ENCODE data around the gene CYP2U1.
"Not testable (repeated sequence)": the region's sequence is repeated elsewhere in the genome, so short reads cannot be mapped to it uniquely, and the experiment has no call there.

Gene CYP2U1

DNA sequence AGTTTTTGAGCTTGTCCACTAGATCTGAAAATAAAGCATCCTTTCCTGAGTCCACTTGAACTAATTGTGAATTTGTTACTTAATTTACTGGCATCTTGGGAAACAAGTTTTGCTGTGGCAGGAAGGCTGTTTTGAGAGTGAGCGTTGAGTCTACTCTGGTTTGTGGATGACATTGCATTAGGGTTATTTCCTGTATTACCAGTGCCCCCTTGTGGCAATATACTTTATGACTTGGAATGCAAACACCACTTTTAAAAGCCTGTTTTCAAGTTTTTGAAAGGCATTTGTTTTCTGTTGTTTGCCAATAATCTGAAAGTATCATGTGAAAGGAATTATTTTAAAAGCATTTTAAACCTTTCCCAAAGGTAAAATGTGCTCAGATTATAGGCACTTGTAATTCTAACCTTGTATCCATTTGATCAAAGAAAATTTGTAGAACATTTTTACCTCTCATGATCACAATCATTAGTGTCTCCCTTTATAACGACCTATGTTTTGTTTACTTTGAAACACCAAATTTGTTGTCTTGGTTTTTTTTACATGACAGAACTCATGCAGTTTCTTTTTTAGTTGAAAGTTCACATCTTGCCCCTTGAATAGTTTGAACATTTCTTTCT is 18.0 kb upstream of the CYP2U1 start:
- H3K27ac ChIP-seq: no peak overlapping the region
- no peaks in the 10 kb centered on the region for H3K9me3 ChIP-seq (replicated peaks in 1 of 11)
- H3K4me3 ChIP-seq: no peak overlapping the region
- H3K4me1 ChIP-seq: no peaks in the 10 kb centered on the region
- no peaks in the 10 kb centered on the region for H3K27me3 ChIP-seq
- no peaks in the 10 kb centered on the region for H4K20me1 ChIP-seq
- no peaks in the 10 kb centered on the region for H3K36me3 ChIP-seq
- no peak overlapping the region for H3K9ac ChIP-seq
- no peak for TF ChIP-seq Cebpa-rat (IDR thresholded peaks at IDR 0.05)
- no peak overlapping the region for H3K4me2 ChIP-seq

DNA sequence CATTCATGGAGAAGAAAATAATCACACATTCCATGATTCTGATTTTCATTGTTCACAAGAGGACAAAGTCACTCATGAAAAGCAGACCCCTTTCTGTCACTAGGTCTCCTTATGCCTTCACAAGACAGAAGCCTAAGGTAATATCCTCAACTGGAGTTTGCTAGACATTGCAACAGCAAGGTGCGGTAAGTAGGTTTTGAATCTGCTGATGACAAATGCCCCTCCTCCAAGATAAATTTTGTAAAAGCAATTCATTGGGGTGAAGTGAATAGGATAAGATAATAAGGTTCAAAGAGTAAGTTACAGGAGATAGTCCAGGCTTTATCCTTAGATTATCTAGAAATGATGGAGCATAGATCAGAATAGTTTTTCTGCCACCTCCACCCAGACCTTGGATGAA is 16.1 kb upstream of the CYP2U1 start:
- H4K20me1 ChIP-seq: no peaks in the 10 kb centered on the region
- no peak overlapping the region for H3K9ac ChIP-seq
- no peak overlapping the region for H3K27ac ChIP-seq
- no peaks in the 10 kb centered on the region for H3K36me3 ChIP-seq
- no peaks in the 10 kb centered on the region for H3K27me3 ChIP-seq
- peaks cover 10 to 15% (median 13%) of the 10 kb centered on the region in 11 experiments; a peak in 20 of 22 replicates for H3K9me3 ChIP-seq (replicated peaks in 1 of 11)
- H3K4me1 ChIP-seq: no peaks in the 10 kb centered on the region
- no peak overlapping the region for H3K4me2 ChIP-seq
- no peak overlapping the region for H3K4me3 ChIP-seq
- no peak for TF ChIP-seq Cebpa-rat (IDR thresholded peaks at IDR 0.05)

DNA sequence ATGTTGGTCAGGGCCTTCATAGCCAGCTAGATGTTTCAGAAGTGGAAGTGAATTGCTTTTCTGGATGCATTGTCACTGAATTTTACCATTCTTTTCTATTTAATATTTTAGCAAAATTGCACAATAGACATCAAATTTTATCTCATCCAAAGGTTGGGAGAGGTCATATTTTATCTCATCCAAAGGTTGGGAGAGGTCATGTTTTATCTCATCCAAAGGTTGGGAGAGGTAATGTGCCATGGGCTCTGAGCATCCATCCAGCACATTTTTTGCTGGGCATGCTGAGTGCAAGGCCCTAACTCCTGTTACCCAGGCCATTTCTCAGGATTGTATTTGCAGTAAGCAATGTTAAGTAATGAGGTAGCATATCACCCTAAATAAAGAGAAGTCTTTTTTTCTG is 14.7 kb upstream of the CYP2U1 start:
- no peaks in the 10 kb centered on the region for H4K20me1 ChIP-seq
- H3K4me1 ChIP-seq: no peaks in the 10 kb centered on the region
- no peak overlapping the region for H3K4me2 ChIP-seq
- H3K9ac ChIP-seq: no peak overlapping the region
- no peak for TF ChIP-seq Cebpa-rat (IDR thresholded peaks at IDR 0.05)
- H3K4me3 ChIP-seq: no peak overlapping the region
- no peak overlapping the region for H3K27ac ChIP-seq
- H3K9me3 ChIP-seq (replicated peaks in 1 of 11): peaks cover 16 to 24% (median 21%) of the 10 kb centered on the region in 11 experiments; a peak in 20 of 22 replicates
- H3K36me3 ChIP-seq: no peaks in the 10 kb centered on the region
- no peaks in the 10 kb centered on the region for H3K27me3 ChIP-seq

DNA sequence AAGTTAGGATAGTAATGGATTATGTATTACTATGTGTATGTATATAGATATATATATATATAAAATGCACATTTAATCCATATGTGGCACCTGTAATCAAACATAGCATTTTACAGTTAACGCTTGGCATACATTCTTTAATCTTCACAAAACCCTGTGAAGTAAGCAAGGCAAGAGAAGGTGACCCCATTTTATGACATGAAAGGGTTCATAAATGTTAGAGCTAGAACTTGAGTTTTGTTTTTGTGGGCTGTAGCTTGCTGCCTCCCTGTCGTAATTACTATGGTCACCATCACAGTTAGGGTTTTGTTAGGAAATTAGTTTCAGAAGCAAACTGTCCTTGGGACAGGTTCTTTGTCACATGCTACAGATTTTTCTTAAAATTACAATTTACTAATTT is 13.8 kb upstream of the CYP2U1 start:
- Histone ChIP-seq H3K4me1 (no peaks in the 10 kb centered on the region), H3K9me3 (replicated peaks in 1 of 11) (peaks cover 16 to 24% (median 21%) of the 10 kb centered on the region in 11 experiments; a peak in 20 of 22 replicates), H4K20me1 (no peaks in the 10 kb centered on the region), H3K36me3 (no peaks in the 10 kb centered on the region), H3K9ac (no peak overlapping the region), H3K4me2 (no peak overlapping the region), H3K4me3 (no peak overlapping the region), H3K27me3 (no peaks in the 10 kb centered on the region), H3K27ac (no peak overlapping the region)
- TF ChIP-seq Cebpa-rat (IDR thresholded peaks at IDR 0.05): no peak

DNA sequence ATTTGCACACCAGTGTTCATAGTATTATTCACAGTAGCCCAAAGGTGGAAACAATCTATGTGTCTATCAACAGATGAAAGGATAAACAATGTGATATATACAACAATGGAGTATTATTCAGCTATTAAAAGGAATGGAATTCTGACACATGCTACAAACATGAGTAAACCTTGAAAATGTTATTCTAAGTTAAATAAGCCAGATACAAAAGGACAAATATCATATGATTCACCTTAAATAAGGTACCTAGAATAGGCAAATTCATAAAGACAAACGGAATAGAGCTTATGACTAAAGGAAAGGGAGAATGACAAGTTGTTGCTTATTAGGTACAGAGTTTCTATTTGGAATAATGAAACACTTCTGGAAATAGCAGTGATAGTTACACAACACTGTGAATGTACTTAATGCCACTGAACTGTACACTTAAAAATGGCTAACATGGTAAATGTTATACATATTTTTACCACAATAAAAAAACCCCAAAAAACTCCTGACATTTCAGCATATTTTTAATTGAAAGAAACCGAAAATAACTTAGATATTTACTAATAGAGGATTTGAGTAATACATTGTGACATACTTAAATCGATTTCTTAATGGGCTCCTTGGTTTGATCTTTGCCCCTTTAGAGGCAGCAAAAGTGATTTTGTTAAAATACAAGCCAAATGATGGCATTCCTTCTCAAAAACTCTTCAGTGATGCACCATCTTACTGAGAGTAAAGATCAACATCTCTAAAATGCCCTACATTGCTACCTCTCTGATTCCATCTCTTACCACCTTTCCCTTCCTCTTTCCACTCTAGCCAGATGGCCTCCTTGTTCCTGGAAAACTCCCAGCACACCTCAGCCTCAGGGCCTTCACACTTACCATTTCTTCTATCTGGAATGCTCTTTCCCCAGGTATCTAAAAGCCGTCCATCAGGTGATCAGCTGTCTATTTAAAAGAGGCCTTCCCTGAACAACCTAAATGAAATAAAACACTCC is 8.6 kb upstream of the CYP2U1 start:
- Histone ChIP-seq H3K9ac (no peak overlapping the region), H3K4me1 (no peaks in the 10 kb centered on the region), H3K4me2 (no peak overlapping the region), H4K20me1 (no peaks in the 10 kb centered on the region), H3K27me3 (no peaks in the 10 kb centered on the region), H3K4me3 (no peak overlapping the region), H3K9me3 (replicated peaks in 1 of 11) (peaks cover 16 to 24% (median 21%) of the 10 kb centered on the region in 11 experiments; a peak in 20 of 22 replicates), H3K27ac (no peak overlapping the region), H3K36me3 (no peaks in the 10 kb centered on the region)
- no peak for TF ChIP-seq Cebpa-rat (IDR thresholded peaks at IDR 0.05)

DNA sequence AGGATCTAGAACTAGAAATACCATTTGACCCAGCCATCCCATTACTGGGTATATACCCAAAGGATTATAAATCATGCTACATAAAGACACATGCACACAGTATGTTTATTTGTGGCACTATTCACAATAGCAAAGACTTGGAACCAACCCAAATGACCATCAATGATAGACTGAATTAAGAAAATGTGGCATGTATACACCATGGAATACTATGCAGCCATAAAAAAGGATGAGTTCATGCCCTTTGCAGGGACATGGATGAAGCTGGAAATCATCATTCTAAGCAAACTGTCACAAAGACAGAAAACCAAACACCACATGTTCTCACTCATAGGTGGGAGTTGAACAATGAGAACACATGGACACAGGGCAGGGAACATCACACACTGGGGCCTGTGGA is 5.6 kb upstream of the CYP2U1 start:
- H3K27ac ChIP-seq; H3K4me2 ChIP-seq; H3K9me3 ChIP-seq (replicated peaks in 1 of 11); H4K20me1 ChIP-seq; H3K27me3 ChIP-seq; H3K4me1 ChIP-seq; H3K4me3 ChIP-seq; H3K36me3 ChIP-seq; H3K9ac ChIP-seq: not testable (repeated sequence)

DNA sequence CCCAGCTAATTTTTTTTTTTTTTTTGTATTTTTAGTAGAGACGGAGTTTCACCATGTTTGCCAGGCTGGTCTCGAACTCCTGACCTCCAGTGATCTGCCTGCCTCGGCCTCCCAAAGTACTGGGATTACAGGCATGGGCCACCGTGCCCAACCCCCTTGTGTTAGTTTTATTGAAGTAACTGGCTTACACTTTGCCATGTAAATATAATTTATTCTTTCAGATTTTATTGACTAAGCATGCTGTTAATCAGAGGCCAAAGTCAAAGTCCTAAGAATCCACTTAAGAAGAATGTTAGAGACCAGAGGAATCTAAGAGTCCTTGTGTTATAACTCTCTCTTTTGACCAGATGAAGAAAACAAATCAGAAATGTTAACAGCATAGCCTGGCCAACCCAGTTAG is 4.5 kb upstream of the CYP2U1 start:
- H3K4me3 ChIP-seq; H3K36me3 ChIP-seq; H3K4me2 ChIP-seq; H3K9me3 ChIP-seq (replicated peaks in 1 of 11); H3K9ac ChIP-seq; H3K27ac ChIP-seq; H4K20me1 ChIP-seq: not testable (repeated sequence)
- Histone ChIP-seq H3K27me3 (peaks cover 2 to 13% (median 4%) of the 10 kb centered on the region in 11 experiments; a peak in 19 of 22 replicates), H3K4me1 (peaks cover 1 to 11% (median 5%) of the 10 kb centered on the region in 10 experiments; a peak in 18 of 20 replicates)

DNA sequence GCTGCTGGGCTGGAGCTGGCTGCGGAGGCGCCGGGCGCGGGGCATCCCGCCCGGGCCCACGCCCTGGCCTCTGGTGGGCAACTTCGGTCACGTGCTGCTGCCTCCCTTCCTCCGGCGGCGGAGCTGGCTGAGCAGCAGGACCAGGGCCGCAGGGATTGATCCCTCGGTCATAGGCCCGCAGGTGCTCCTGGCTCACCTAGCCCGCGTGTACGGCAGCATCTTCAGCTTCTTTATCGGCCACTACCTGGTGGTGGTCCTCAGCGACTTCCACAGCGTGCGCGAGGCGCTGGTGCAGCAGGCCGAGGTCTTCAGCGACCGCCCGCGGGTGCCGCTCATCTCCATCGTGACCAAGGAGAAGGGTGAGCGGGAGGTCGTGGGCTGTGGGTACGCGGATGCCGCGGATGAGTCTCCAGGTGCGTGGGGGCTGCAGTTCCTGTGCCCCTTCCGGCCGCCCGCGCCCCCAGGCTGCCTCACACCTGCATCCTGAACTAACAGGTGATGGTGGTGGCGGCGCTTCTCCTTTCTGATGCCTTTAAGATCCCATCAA is 499 bp downstream of the CYP2U1 start:
- TF ChIP-seq Cebpa-rat (IDR thresholded peaks at IDR 0.05): no peak
- no peaks in the 10 kb centered on the region for H4K20me1 ChIP-seq
- peaks cover 11 to 23% (median 15%) of the 10 kb centered on the region in 11 experiments; a peak in 19 of 22 replicates for H3K27me3 ChIP-seq
- peak overlapping the region; percentile 8 to 68 (median 59); a peak in 20 of 22 replicates for H3K27ac ChIP-seq
- peak overlapping the region; percentile 97 to 100 (median 99) for H3K4me2 ChIP-seq
- no peaks in the 10 kb centered on the region for H3K9me3 ChIP-seq (replicated peaks in 1 of 11)
- H3K4me1 ChIP-seq: peaks cover 6 to 21% (median 13%) of the 10 kb centered on the region in 10 experiments; a peak in 18 of 20 replicates
- peak overlapping the region; percentile 64 to 81 (median 77) for H3K9ac ChIP-seq
- H3K36me3 ChIP-seq: no peaks in the 10 kb centered on the region
- peak overlapping the region; percentile 65 to 76 (median 74) for H3K4me3 ChIP-seq

DNA sequence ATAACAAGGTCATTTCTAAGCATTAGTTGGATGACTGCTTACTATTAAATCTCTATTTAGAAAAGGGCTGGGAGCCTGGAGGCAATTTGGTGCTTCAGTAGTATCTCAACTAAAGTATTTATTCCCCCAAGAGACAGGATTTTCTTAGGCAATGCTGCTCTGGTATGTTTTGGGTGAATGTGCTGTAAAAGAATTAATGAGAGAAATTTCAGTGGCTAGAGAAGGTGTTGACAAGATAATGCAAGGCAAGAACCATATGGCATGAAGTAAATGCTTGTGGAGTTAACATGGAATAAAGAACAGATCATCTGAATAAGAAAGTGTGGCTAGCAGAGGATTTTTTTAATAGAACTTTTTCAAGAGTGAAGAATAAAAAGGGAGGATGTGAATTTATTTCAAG is 3.9 kb downstream of the CYP2U1 start:
- Histone ChIP-seq H3K4me1 (peaks cover 12 to 25% (median 17%) of the 10 kb centered on the region in 10 experiments; a peak in 19 of 20 replicates), H3K4me3 (no peak overlapping the region), H3K9ac (no peak overlapping the region), H3K36me3 (no peaks in the 10 kb centered on the region), H3K27me3 (peaks cover 11 to 23% (median 15%) of the 10 kb centered on the region in 11 experiments; a peak in 19 of 22 replicates), H3K9me3 (replicated peaks in 1 of 11) (no peaks in the 10 kb centered on the region), H3K27ac (no peak overlapping the region), H4K20me1 (no peaks in the 10 kb centered on the region), H3K4me2 (no peak overlapping the region)
- no peak for TF ChIP-seq Cebpa-rat (IDR thresholded peaks at IDR 0.05)
